Aorta (tissue), 5 donors: ENCODE results near the gene ZBTB11. TPM values are rescaled to one million over a fixed set of nuclear protein-coding genes. Genes with fewer than 3 reads are reported as not detected.
"Not testable (repeated sequence)": the region's sequence is repeated elsewhere in the genome, so short reads cannot be mapped to it uniquely, and the experiment has no call there.

Experiments used
- ATAC-seq: fragments of 200-7000 bp; cut with Tn5 transposase; one replicate; pipeline ENCODE4 v1.9.1; 2022; ENCODE audit warnings: moderate library complexity; ENCODE audit not compliant: low FRiP score
- DNase-seq, 2 donors: peaks; one replicate each; pipeline ENCODE4 v3.0.0-alpha.2; 2020
- H3K27ac ChIP-seq, 2 donors: one replicate each; pipeline ENCODE4 v1.5.1; 2013; ENCODE audit warnings: low read length in 2 of 2, mild to moderate bottlenecking in 2 of 2, moderate library complexity in 2 of 2, control low read depth in 1 of 2, inconsistent platforms in 1 of 2, low read depth in 1 of 2
- H3K27me3 ChIP-seq, 2 donors: one replicate each; pipeline ENCODE4 v1.6.1; 2013; ENCODE audit warnings: control low read depth in 1 of 2, low read length in 1 of 2, mild to moderate bottlenecking in 1 of 2, moderate library complexity in 1 of 2; ENCODE audit not compliant: insufficient read depth in 2 of 2, control insufficient read depth in 1 of 2
- H3K36me3 ChIP-seq, 2 donors: one replicate each; pipeline ENCODE4 v1.6.1; 2013; ENCODE audit warnings: control low read depth in 1 of 2, low read length in 1 of 2, mild to moderate bottlenecking in 1 of 2; ENCODE audit not compliant: insufficient read depth in 2 of 2, control insufficient read depth in 1 of 2
- H3K4me1 ChIP-seq, 2 donors: one replicate each; pipeline ENCODE4 v1.6.1; 2013; ENCODE audit warnings: low read length in 2 of 2, control low read depth in 1 of 2, mild to moderate bottlenecking in 1 of 2, moderate library complexity in 1 of 2; ENCODE audit not compliant: insufficient read depth in 2 of 2, control insufficient read depth in 1 of 2
- H3K4me3 ChIP-seq, 2 donors: one replicate each; pipeline ENCODE4 v1.5.1; 2013; ENCODE audit warnings: low read length in 2 of 2, control low read depth in 1 of 2, mild to moderate bottlenecking in 1 of 2
- H3K9me3 ChIP-seq: one replicate; pipeline ENCODE4 v1.6.1; 2013; ENCODE audit warnings: mild to moderate bottlenecking, low read length; ENCODE audit not compliant: control insufficient read depth
- WGBS, 2 donors: extraction: QIAGEN DNeasy Blood & Tissue Kit; methylation state at CpG; one replicate each; pipeline ENCODE4 v1.1.7; 2013; 5-methylcytosine and 5-hydroxymethylcytosine counted together
- intact Hi-C, 2 donors: fragments of 100-400 bp; cut with DNase I; formaldehyde crosslinking; loops; one replicate each; pipeline versions ENCODE4 v1.14.2 to v1.15.0; 2022
- polyA plus RNA-seq, 2 donors: library from polyadenylated mRNA; stranded (reverse); fragments of 200-250 nt; gene quantifications; one replicate each; pipeline ENCODE4 v1.2.3, GENCODE V29; 2013
- total RNA-seq, 2 donors: library from RNA; stranded (reverse); fragmentation: NEBNext Ultra II Directional; extraction: Animal tissue kit (Norgen Biotek cat#: 25700); gene quantifications; one replicate each; pipeline ENCODE4 v1.2.1, GENCODE V29; 2021
- donor health status: healthy with polysubstance abuse.
- donor health status: Bipolar disorder and iron deficiency.
- donor health status: DM: no; HTN: no; CAD: no.
- donor health status: DM: no; HTN: no; CAD: no.
- donor health status: DM: yes; HTN: yes; CAD: no.

Gene ZBTB11
- total and polyA plus RNA-seq, 4 donors = 3.3 to 18.5 (median 10.5) TPM

- peaks cover 2% of the 10 kb centered on the region for H3K9me3 ChIP-seq
- H3K4me3 ChIP-seq = no peak overlapping the region
- no peak for ATAC-seq
- DNase-seq = no peak
- H3K27ac ChIP-seq = no peak overlapping the region
- WGBS, 2 donors = 56 to 74% methylated on average over 1 of the region's 1 CpG
- H3K36me3 ChIP-seq = no peaks in the 10 kb centered on the region
- intact Hi-C loops = no loop called here
- no peaks in the 10 kb centered on the region for H3K4me1 ChIP-seq
- H3K27me3 ChIP-seq = no peaks in the 10 kb centered on the region
Measured at GRCh38 chr3:101618726-101619125, 58.2 kb downstream of the ZBTB11 start.

GRCh38 chr3:101617478-101617877 is 59.5 kb downstream of the ZBTB11 start:
- ATAC-seq (no peak), DNase-seq (no peak)
- H3K27ac ChIP-seq = no peak overlapping the region
- peaks cover 2% of the 10 kb centered on the region for H3K9me3 ChIP-seq
- H3K27me3 ChIP-seq = no peaks in the 10 kb centered on the region
- 84 to 86% methylated on average over 7 of the region's 7 CpGs for WGBS, 2 donors
- H3K4me3 ChIP-seq = no peak overlapping the region
- no peaks in the 10 kb centered on the region for H3K36me3 ChIP-seq
- H3K4me1 ChIP-seq = no peaks in the 10 kb centered on the region
- intact Hi-C loops = no loop called here

DNA sequence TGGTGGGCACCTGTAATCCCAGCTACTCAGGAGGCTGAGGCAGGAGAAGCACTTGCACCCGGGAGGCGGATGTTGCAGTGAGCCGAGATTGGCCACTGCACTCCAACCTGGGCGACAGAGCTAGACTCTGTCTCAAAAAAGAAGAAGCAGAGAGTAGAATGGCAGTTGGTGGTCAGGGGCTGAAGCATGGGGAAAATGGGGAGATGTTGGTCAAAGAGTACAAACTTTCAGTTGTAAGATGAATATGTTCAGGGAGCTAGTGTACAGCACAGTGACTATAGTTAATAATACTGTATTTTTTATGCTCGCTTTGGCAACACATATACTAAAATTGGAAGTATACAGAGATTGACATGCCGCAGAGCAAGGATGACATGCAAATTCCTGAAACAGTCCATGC is 61.4 kb downstream of the ZBTB11 start:
- intact Hi-C loops = no loop called here
- Histone ChIP-seq H3K27ac (no peak overlapping the region), H3K27me3 (no peaks in the 10 kb centered on the region), H3K36me3 (no peaks in the 10 kb centered on the region), H3K9me3 (peaks cover 2% of the 10 kb centered on the region), H3K4me1 (no peaks in the 10 kb centered on the region), H3K4me3 (no peak overlapping the region)
- ATAC-seq (no peak), DNase-seq (no peak)
- WGBS, 2 donors = 94 to 96% methylated on average over 6 of the region's 6 CpGs

DNA sequence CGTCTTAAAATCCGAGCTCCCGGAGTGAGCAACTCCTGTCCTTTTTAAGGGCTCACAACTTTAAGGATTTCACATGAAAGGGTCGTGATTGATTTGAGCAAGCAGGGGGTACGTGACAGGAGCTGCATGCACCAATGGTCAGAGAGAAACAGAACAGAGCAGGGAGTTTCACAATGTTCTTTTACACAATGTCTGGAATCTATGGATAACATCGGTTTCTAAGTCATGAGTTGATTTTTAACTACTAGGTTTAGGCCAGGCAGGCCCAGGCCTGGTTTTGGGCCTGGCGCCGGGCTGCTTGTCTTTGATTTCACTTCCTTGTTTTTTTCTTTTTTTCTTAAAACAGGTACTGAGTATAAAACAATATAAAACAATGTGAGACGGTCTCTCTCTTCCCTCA is 63.9 kb downstream of the ZBTB11 start:
- H3K27ac ChIP-seq, H3K36me3 ChIP-seq, H3K4me1 ChIP-seq, ATAC-seq, H3K4me3 ChIP-seq, intact Hi-C loops, H3K9me3 ChIP-seq, H3K27me3 ChIP-seq, DNase-seq: not testable (repeated sequence)
- WGBS, 2 donors = 89 to 91% methylated on average over 8 of the region's 9 CpGs

DNA sequence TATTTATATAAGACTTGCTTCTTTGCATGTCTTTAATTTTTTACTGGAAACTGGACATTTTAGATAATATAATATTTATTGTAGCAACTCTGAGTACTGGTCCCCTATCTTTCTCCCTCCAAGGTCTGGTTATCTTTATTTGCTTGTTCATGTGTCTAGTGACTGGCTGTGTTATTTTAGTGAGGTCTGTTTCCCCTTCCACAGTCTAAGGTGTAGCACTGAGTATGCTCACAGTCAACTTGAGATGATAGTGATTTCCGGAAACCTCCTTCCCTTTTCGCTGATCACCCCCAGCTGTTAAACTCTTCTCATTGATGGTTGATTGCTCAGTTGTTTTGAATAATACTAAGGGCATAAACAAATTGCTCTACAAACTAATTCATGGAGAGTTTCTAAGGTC is 65.9 kb downstream of the ZBTB11 start:
- H3K9me3 ChIP-seq = no peaks in the 10 kb centered on the region
- WGBS, 2 donors = 89 to 100% methylated on average over 2 of the region's 2 CpGs
- DNase-seq = no peak
- H3K27ac ChIP-seq = no peak overlapping the region
- no peaks in the 10 kb centered on the region for H3K27me3 ChIP-seq
- no peak overlapping the region for H3K4me3 ChIP-seq
- intact Hi-C loops = no loop called here
- H3K36me3 ChIP-seq = no peaks in the 10 kb centered on the region
- H3K4me1 ChIP-seq = no peaks in the 10 kb centered on the region
- ATAC-seq = no peak

- DNase-seq, H3K4me3 ChIP-seq, H3K4me1 ChIP-seq, ATAC-seq, H3K9me3 ChIP-seq, H3K27ac ChIP-seq, H3K27me3 ChIP-seq, H3K36me3 ChIP-seq, intact Hi-C loops: not testable (repeated sequence)
- 75 to 76% methylated on average over 10 of the region's 10 CpGs for WGBS, 2 donors
Measured at GRCh38 chr3:101605398-101605797, 71.5 kb downstream of the ZBTB11 start.

- Histone ChIP-seq H3K27me3 (no peaks in the 10 kb centered on the region), H3K4me3 (no peak overlapping the region), H3K4me1 (no peaks in the 10 kb centered on the region), H3K27ac (no peak overlapping the region), H3K36me3 (no peaks in the 10 kb centered on the region), H3K9me3 (no peaks in the 10 kb centered on the region)
- ATAC-seq (no peak), DNase-seq (no peak)
- intact Hi-C loops = loop anchor here in 1 of 2 donors (5.0 kb wide), 1 partner anchor 131 kb away; no protein-coding TSS in a partner anchor
- 93 to 96% methylated on average over 1 of the region's 1 CpG for WGBS, 2 donors
Measured at GRCh38 chr3:101603184-101603583, 73.7 kb downstream of the ZBTB11 start.

GRCh38 chr3:101602731-101603130 is 74.2 kb downstream of the ZBTB11 start:
- ATAC-seq (no peak), DNase-seq (no peak)
- Histone ChIP-seq H3K4me1 (no peaks in the 10 kb centered on the region), H3K27ac (no peak overlapping the region), H3K36me3 (no peaks in the 10 kb centered on the region), H3K27me3 (no peaks in the 10 kb centered on the region), H3K4me3 (no peak overlapping the region), H3K9me3 (no peaks in the 10 kb centered on the region)
- WGBS, 2 donors = 86 to 94% methylated on average over 3 of the region's 3 CpGs
- intact Hi-C loops = loop anchor here in 1 of 2 donors (5.0 kb wide), 1 partner anchor 130 kb away; no protein-coding TSS in a partner anchor
